Germinal center (tissue), 1 donor: ENCODE results near the gene ZNF438.
"Not testable (repeated sequence)": the region's sequence is repeated elsewhere in the genome, so short reads cannot be mapped to it uniquely, and the experiment has no call there.

ENCODE experiments used
- DNase-seq: peaks from one replicate; pipeline ENCODE4 v3.0.0; 2012; ENCODE audit warnings: mixed read lengths, low spot score

The ZNF438 gene

DNA sequence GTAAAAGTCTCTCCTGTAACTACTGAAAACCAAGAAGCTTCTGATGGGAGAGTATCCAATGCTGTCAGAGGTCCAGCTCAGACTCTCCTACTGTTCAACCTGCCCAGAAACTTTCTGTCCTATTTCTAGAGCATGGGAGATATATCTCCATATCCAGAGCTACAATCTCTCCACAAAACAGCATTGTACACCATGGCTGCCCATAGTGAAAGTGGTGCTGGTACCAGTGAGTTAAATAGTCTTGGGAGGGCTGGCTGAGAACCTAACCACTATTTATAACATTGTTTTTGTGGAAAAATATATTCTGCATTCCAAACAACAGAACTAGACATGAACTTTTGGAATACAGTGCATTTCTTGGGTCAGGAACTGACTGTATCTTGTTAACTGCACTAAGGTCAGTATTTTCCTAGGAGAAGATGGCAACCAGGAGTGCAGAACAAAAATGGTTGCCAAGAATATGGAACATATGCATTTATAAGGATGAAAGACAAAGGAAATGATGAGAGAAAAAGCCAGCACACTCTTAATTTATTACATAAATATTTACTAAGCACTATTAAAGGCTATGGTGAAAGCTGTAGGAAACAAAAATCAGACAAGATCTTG is 91.9 kb downstream of the ZNF438 start:
- no peak for DNase-seq

DNA sequence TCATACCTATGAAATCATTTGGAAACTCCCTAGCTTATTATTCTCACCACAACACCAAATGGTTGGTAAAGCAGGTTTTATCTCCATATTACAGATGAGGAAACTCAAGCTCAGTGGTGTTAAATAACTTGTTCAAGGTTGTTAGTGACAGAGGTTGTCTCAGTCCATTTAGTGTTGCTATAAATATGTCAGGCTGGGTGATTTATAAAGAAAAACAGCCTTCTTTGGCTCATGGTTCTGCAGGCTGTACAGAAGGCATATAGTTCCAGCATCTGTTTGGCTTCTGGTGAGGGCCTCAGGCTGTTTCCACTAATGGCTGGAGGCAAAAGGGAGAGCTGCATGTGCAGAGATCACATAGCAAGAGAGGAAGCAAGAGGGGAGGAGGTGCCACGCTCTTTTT is 96.6 kb downstream of the ZNF438 start:
- DNase-seq, result no peak

DNA sequence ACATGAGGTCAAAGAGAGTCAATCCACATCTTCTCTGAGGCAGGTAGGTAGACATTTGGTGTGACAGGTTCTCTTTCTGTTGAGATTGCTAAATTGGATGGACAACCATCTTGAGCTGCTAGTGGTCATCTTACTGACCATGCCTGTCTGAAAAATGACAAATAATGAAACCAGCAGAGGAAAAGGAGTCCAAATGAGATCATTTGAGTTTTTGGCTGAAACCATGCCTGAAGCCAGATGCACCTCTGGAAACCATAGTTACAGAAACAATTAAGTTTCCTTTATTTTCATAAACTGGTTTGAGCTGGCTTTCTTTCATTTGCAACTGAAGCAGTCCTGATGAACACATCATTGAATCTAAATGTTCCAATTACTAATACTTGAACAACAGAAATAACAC is 100.6 kb downstream of the ZNF438 start:
- no peak for DNase-seq

DNA sequence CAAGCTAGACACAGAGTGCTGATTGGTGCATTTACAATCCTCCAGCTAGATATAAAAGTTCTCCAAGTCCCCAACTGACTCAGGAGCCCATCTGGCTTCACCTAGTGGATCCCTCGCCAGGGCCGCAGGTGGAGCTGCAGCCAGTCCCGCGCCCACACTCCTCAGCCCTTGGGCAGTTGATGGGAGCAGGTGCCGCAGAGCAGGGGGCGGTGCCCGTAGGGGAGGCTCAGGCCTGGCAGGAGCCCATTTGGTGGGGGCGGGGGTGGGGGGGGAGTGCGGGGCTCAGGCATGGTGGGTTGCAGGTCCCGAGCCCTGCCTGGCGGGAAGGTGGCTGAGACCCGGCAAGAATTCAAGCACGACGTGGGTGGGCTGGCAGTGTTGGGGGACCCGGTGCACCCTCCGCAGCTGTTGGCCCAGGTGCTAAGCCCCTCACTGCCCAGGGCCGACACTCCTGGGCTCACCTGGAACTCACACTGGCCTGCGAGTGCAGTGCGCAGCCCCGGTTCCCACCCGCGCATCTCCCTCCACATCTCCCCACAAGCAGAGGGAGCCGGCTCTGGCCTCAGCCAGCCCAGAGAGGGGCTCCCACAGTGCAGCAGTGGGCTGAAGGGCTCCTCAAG is 101.7 kb downstream of the ZNF438 start:
- no peak for DNase-seq

DNA sequence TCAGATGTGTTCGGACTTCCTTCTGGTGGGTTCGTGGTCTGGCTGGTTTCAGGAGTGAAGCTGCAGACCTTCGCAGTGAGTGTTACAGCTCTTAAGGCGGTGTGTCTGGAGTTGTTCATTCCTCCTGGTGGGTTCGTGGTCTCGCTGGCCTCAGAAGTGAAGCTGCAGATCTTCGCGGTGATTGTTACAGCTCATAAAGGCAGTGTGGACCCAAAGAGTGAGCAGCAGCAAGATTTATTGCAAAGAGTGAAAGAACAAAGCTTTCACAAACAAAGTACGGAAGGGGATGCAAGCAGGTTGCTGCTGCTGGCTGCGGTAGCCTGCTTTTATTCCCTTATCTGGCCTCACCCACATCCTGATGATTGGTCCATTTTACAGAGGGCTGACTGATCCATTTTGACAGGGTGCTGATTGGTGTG is 102.3 kb downstream of the ZNF438 start:
- DNase-seq, result not testable (repeated sequence)

DNA sequence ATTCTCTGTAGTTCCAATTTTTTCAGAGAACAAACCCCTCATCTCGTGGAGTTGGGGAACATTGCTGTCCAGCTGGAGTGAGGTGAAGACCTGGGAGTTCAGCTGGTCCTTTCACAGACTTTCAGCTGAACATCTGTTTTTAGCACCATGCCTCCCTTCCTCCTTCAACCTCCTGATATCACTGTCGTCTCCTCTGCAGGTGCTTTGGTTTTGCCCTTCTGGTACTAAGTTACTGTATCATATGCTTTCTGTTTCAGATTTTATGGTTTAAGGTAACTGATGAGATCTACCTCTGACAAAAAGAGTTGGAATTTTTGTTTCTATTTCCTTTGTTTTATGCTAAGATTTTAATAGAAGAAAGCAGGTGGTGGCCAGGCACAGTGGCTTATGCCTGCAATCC is 102.9 kb downstream of the ZNF438 start:
- no peak for DNase-seq

DNA sequence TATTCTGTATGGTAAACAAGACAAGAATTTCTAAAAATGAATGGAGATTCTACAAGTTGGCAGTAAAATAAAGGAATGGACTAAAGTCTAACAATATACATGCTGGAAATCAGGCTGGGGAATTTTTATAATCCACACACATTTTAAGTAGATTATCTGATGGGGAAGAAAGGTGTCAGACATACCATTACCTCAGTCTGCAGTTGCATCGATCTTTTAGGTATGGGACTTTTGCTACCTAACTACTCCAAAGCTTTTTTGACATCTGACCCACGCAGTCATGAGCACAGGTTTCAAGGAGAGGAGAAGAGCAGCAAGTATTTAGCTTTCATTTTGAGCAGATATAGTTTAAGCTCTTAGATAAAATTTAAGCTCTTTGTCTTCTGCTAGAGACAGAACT is 113.0 kb downstream of the ZNF438 start:
- no peak for DNase-seq

DNA sequence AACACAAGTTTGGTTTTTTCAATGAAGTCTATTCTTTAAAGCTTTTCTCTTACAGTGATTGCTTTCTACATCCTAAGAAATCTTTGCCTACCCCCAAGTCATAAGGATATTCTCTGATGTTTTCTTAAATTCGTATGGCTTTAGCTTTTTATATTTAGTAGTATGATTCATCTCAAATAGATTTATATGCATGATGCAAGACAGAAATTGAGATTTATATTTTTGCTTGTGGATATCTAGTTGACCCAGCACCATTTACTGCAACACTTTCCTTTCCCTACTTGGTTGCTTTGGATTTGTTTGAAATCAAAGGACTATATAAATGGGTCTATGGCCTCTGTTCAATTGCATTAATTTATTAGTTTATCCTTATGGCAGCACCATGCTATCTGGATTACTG is 113.9 kb downstream of the ZNF438 start:
- DNase-seq, result no peak

DNA sequence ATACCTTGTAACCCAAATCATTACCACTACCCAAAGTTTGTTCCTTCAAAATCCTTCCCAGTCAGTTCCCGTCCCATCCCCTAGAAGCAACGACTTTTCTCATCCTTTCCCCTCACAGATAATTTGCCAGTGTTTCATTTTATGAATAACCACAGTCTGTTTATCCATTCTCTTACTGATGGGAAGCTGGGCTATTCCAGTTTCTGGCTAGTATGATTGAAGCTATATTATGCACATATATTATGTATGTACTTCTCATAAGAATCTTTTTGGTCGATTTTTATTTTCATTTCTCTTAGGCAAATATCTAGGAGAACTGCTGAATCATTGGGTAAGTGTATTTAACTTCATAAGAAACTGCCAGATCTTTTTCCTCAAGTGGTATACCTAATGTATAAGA is 114.6 kb downstream of the ZNF438 start:
- DNase-seq, result no peak

DNA sequence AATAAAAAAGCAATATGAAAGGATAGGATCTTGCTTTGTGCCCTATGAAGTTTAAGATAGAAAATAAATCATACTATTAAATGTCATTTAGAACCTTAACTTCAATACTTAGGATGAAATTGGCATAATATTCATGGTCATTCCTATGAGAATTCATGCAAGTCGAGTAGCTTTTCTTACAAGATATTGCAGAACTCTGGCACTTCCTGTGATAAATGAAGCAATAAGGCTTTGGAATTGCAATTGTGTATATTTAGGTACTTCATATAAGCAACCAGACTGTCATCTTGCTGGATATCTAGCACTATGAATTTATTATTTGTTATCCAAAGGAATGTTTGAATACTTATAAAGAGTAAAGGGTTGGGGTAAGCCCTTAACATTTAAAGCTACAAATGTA is 116.5 kb downstream of the ZNF438 start:
- no peak for DNase-seq

DNA sequence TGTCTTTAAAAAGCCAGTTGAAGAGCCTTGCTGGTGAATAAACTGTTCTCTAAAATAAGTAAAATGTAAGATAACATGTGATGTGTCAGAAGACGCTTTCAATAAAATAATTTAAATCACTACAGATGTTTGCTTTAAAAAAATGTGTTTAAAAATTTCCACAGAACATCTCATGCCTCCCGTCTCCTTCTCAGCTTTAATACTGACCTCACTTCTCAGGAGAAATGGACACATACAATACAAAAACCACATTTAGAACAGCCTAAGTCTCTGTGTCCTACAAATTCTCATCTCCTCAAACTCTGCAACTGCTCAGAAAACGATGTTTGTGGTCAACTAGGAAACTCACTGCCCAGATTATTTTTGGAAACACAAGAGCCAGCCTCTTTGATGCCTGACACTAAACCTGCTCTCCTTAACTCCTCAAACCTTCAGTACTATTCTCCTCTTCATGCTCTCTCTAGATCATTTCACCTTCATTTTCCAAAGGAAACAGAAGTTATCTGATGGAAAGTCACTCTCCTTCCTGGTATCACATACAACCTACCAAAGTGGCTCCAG is 120.3 kb downstream of the ZNF438 start:
- DNase-seq, result no peak

DNA sequence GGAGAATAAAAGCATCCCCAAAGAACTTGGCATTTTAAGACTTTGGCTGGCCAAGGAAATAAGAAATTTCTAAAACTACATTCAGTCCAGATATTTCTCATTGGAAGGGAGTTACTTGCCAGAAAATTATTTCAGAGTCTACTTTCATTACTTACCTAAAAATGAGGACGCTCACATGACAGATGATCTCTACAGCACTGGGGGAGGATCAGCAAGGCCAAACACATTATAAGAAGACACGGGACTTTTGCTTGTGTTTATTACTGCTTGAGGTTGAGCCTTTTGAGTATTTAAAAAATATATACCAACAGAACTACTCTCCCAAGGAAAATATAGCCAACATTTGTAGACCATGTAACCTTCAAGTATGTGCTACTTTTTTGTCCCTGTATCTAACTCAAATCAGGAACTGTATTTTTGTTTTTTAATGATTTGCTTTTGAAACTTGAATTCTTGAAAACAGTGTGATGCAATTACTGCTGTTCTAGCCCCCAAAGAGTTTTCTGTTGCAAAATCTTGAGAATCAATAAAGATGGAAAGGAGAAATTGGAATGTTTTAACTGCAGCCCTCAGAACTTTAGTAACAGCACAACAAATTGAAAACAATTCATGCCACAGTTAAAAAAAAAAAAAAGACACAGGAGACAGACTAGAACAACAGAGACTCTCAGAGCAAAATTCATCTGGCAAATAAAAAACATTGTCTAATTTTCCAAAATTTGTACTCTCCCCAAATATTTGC is 128.1 kb downstream of the ZNF438 start:
- no peak for DNase-seq

DNA sequence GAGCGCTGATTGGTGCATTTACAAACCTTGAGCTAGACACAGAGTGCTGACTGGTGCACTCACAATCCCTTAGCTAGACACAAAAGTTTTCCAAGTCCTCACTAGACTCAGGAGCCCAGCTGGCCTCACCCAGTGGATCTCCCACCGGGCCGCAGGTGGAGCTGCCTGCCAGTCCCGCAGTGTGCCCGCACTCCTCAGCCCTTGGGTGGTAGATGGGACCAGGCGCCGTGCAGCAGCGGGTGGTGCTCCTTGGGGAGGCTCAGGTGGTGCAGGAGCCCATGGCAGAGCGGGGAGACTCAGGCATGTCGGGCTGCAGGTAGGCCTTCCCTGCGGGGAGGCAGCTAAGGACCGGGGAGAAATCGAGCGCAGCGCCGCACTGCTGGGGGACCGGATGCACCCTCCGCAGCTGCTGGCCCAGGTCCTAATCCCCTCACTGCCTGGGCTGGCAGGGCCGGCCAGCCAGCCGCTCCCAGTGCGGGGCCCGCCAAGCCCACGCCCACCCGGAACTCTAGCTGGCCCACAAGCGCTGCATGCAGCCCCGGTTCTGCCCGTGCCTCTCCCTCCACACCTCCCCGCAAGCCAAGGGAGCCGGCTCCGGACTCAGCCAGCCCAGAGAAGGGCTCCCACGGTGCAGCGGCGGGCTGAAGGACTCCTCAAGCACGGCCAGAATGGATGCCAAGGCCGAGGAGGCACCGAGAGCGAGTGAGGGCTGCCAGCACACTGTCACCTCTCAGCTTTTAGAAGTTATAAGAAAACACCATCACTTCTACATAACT is 128.9 kb downstream of the ZNF438 start:
- DNase-seq, result no peak

DNA sequence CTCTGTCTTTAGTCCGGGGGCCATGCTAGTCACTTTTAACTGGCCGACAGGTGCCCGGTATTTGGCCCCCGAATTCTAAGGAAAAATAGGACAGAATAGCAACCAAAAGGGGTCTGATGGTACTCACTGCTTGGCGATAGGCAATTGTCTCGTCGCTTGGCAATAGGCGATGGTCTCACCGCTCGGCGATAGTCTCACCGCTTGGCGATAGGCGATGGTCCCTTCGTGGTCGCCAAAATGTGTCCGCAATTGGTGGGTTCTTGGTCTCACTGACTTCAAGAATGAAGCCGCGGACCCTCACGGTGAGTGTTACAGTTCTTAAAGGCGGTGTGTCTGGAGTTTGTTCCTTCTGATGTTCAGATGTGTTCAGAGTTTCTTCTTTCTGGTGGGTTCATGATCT is 130.2 kb downstream of the ZNF438 start:
- DNase-seq, result not testable (repeated sequence)

DNA sequence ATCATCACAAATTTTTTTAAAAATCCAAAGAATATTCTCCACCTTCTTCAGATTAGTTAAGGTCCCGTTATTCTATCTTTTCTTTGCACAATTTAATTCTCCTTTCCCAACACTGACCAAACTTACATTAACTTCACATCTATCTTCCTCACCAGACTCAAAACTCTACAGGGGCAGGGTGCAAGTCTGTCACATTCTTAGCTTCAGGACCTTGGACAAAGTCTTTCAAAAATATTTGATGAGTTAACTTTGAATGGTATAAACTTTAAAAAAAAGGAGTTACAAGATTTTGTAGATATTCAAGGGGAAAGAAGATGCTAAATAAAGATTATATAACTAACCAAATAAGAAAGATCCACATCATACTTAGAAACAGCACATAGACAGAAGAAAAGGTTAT is 132.7 kb downstream of the ZNF438 start:
- DNase-seq, result no peak

DNA sequence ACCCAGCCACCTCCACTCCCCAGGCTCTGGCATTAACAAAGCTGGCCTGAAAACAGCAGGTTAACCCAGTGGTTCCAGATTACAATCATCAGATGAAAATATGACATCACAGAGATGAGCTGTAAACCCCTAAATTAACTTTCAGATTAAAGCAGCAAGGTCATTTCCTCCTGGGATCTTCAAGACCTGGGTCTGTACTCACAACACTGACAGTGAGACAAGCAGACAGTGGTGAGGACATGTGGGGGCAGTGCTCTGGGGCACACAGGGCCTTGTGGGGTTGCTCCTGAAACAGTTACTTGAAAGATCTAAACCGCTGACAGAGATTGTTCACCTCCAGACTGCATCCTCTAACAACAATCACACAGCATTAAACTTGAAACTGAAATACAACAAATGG is 134.1 kb downstream of the ZNF438 start:
- no peak for DNase-seq

DNA sequence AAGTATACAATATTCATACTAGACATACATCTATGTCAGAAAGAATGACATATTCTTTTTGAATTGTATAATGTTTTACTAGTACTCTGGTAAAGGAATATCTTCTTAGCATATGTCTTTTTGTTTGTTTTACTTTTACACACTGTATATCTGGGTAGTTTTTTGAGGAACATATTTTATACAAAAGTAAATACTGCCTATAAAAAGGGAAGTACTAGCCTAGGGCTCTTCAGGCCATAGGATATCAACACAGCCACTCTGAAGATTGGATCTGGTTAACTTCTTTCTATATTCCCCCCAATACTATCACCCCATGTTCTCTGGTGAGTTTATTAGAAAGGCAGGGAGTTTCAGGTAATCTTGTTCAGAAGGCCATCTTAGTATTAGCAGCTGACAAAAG is 134.6 kb downstream of the ZNF438 start:
- DNase-seq, result no peak

DNA sequence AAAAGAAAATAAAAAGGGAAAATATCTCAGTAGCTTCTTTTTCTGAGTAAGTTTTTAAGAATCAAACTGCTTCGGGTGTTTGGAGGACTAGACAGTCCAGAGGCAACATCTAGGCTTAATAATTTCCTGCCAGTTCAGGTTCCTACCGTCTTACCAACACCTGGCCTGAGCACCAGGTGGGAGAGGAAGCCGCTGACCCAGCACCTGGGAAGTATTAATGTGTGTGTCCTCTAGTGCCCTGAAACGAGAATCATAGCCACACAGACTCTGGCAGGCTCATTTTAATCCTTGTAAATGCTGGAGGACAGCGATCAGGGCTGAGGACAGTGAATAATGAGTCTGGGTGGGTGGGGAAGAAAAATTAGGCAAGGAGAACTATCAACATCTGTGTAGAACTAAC is 137.4 kb downstream of the ZNF438 start:
- no peak for DNase-seq

DNA sequence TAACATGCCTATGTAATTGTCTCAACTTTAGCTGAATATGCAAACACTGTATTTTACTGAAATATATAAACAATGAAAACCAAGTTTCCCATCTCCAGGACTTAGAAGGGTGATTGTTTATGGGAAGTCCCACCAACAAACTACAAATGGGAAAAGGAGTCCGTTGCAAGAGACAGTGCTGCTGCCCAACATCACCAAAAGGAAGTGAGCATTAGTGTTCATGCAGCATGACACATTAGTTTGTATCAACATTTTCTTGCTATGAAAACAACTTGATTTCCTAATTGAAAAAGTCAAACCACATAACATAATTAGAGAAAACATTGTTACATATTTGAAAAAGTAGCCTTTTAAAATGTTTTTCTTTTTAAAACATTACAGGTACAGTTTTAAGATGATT is 138.5 kb downstream of the ZNF438 start:
- no peak for DNase-seq

DNA sequence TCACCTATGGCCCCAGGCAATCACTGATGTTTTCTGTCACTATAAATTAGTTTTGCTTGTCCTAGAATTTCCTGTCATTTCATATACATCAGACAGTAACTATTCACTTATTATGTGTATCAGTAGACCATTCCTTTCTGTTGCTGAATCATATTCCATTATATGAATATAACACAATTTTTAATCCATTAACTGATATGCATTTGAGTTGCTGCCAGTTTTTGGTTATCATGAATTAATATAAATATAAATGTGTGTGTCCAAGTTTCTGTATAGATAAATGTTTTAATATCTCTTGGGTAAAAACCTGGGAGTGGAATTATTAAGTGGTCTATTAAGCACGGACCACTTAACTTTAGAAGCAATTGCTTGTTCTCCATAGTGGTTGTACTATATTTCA is 143.8 kb downstream of the ZNF438 start:
- no peak for DNase-seq

DNA sequence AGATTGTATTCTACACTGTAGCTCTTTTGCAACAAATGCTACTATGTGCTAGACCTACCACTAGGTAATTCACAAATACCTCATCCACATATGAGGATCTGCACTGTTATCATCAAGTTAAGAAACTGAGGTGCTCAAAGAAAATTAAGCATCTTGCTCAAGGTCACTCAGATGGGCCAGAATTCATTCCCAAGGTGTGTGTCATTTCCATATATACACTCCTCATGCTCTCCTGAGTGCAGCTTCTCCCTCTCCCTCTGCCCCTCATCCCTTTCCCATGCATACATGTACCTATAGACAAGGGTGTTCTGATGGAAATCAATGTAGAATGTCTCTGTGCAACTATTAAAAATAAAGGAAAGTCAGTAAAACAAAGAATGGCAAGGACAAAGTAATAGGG is 146.2 kb downstream of the ZNF438 start:
- DNase-seq, result no peak

DNA sequence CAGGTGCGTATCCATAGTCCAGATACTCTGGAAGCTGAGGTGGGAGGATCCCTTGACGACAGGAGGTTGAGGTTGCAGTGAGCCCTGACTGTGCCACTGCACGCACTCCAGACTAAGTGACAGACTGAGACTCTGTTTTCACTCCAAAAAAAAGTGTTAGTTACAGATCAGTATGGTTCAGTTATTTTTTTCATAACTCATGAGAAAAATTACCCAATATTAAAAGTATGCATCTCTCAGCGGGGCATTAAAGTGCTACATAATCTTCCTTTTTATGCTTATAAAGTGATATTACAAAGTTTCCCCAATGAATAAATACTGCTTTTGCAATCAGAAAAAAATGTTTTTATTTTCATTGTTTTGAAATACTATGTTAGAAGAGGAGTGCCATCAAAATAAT is 147.9 kb downstream of the ZNF438 start:
- no peak for DNase-seq

DNA sequence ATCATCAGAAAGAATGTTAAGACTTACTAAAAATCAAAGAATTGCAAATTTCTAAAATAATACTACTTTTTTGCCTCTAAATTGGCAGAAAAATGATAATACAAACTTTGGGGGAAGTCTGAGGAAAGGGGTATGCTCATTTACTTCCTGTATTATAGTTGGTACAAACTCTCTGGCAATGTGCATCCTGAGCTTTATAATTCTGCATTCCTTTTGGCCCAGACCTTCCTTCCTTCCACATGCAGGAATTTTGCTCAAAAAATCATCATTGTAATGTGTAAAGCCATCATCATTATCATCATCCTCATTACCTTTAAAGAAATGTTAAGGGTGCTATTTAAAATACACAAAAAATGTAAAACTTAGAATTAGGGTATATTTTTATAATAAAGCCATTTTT is 148.5 kb downstream of the ZNF438 start:
- DNase-seq, result no peak
